Ishikawa (cell line): ENCODE results near the gene PCDHAC1.
A peak's percentile ranks its signal among the peaks of the same experiment; 100 is the strongest.

ENCODE experiments used
- CEBPB ChIP-seq: IDR thresholded peaks from 2 replicates; pipeline ENCODE4 v1.6.1; 2012
- CREB1 ChIP-seq: IDR thresholded peaks from 2 replicates; pipeline ENCODE4 v1.6.1; 2012; ENCODE audit warnings: low read depth
- EGR1 ChIP-seq: IDR thresholded peaks from 2 replicates; pipeline ENCODE4 v1.6.1; 2012
- EP300 ChIP-seq: IDR thresholded peaks from 2 replicates; pipeline ENCODE4 v1.6.1; 2012; ENCODE audit warnings: borderline replicate concordance
- FOXM1 ChIP-seq: IDR thresholded peaks from 2 replicates; pipeline ENCODE4 v1.6.1; 2012; ENCODE audit warnings: low read depth, borderline replicate concordance
- MAX ChIP-seq: IDR thresholded peaks from 2 replicates; pipeline ENCODE4 v1.6.1; 2012
- NFIC ChIP-seq: IDR thresholded peaks from 2 replicates; pipeline ENCODE4 v1.6.1; 2012
- RAD21 ChIP-seq: IDR thresholded peaks from 2 replicates; pipeline ENCODE4 v1.6.1; 2012; ENCODE audit warnings: low read depth
- REST ChIP-seq: IDR thresholded peaks from 2 replicates; pipeline ENCODE4 v1.6.1; 2012; ENCODE audit warnings: low read depth, mild to moderate bottlenecking
- TAF1 ChIP-seq: IDR thresholded peaks from 2 replicates; pipeline ENCODE4 v1.6.1; 2012; ENCODE audit warnings: low read depth, mild to moderate bottlenecking
- TCF12 ChIP-seq: IDR thresholded peaks from 2 replicates; pipeline ENCODE4 v1.6.1; 2012; ENCODE audit warnings: low read depth
- TEAD4 ChIP-seq: IDR thresholded peaks from 2 replicates; pipeline ENCODE4 v1.6.1; 2012
- USF1 ChIP-seq: IDR thresholded peaks from 2 replicates; pipeline ENCODE4 v1.6.1; 2012
- YY1 ChIP-seq: IDR thresholded peaks from 2 replicates; pipeline ENCODE4 v1.6.1; 2012; ENCODE audit warnings: low read depth
- ZBTB7A ChIP-seq: IDR thresholded peaks from 2 replicates; pipeline ENCODE4 v1.6.1; 2012; ENCODE audit warnings: low read depth

The PCDHAC1 gene

GRCh38 chr5:140883927-140884697 lies 42.0 kb upstream of the PCDHAC1 start:
- TF ChIP-seq ZBTB7A (no peak), CEBPB (no peak)

GRCh38 chr5:140916325-140916724 lies 9.8 kb upstream of the PCDHAC1 start:
- no peak for TF ChIP-seq USF1
- TF ChIP-seq MAX: no peak
- no peak for TF ChIP-seq REST
- TF ChIP-seq TAF1: no peak
- no peak for TF ChIP-seq NFIC
- no peak for TF ChIP-seq TCF12
- TF ChIP-seq YY1: no peak
- no peak for TF ChIP-seq ZBTB7A
- TF ChIP-seq CEBPB: no peak
- TF ChIP-seq RAD21: no peak
- TF ChIP-seq FOXM1: no peak
- no peak for TF ChIP-seq EP300
- TF ChIP-seq CREB1: no peak
- no peak for TF ChIP-seq TEAD4
- TF ChIP-seq EGR1: no peak

- TF ChIP-seq MAX (no peak), RAD21 (no peak), REST (no peak), YY1 (no peak), TEAD4 (no peak), EGR1 (no peak), CEBPB (no peak), EP300 (no peak), USF1 (no peak), ZBTB7A (no peak), TCF12 (no peak), NFIC (no peak)
Observed at GRCh38 chr5:140923601-140924000, 2.5 kb upstream of the PCDHAC1 start.

- TF ChIP-seq TCF12 (no peak), RAD21 (peak; percentile 36; the same call in 1 of the 2 replicates)
Observed at GRCh38 chr5:140926443-140927227, 536 bp downstream of the PCDHAC1 start.

GRCh38 chr5:140927228-140927573 lies 1.1 kb downstream of the PCDHAC1 start:
- TF ChIP-seq RAD21 (no peak), MAX (no peak), TEAD4 (no peak), NFIC (no peak), CREB1 (no peak), EP300 (no peak), TCF12 (no peak), FOXM1 (no peak), USF1 (no peak), EGR1 (no peak), ZBTB7A (no peak), REST (no peak), CEBPB (no peak), YY1 (no peak), TAF1 (no peak)
